Lower lobe of right lung (tissue), 2 donors: ENCODE measurements around the gene ANKRD40. TPM values are rescaled to one million over a fixed set of nuclear protein-coding genes. Genes with fewer than 3 reads are reported as not detected.

Source experiments
- ATAC-seq, 2 donors: fragments of 200-7000 bp; cut with Tn5 transposase; one replicate each; pipeline ENCODE4 v1.9.1; 2020 to 2022; ENCODE audit warnings: mild to moderate bottlenecking in 2 of 2, moderate library complexity in 2 of 2
- DNase-seq: peaks from one replicate; pipeline ENCODE4 v3.0.0-alpha.2; 2020
- H3K27ac ChIP-seq: fragments of 200-600 bp; one replicate; pipeline ENCODE4 v1.8.0; 2022
- H3K27me3 ChIP-seq: fragments of 200-600 bp; one replicate; pipeline ENCODE4 v1.8.0; 2022; ENCODE audit warnings: low read depth
- H3K36me3 ChIP-seq: fragments of 200-600 bp; one replicate; pipeline ENCODE4 v1.8.0; 2022; ENCODE audit warnings: mild to moderate bottlenecking
- H3K4me1 ChIP-seq: fragments of 200-600 bp; one replicate; pipeline ENCODE4 v1.8.0; 2022
- H3K4me3 ChIP-seq: fragments of 200-600 bp; one replicate; pipeline ENCODE4 v1.8.0; 2022; ENCODE audit warnings: mild to moderate bottlenecking
- H3K9me3 ChIP-seq: fragments of 200-600 bp; one replicate; pipeline ENCODE4 v1.8.0; 2022
- CTCF ChIP-seq: fragments of 200-600 bp; IDR thresholded peaks from one replicate; pipeline ENCODE4 v1.8.0; 2022; ENCODE audit warnings: antibody characterized with exemption, mild to moderate bottlenecking
- intact Hi-C: fragments of 100-400 bp; cut with DNase I; formaldehyde crosslinking; loops from one replicate; pipeline ENCODE4 v1.11.0; 2022
- total RNA-seq: library from RNA; stranded (reverse); fragmentation: NEBNext Ultra II Directional; extraction: Animal tissue kit (Norgen Biotek cat#: 25700); gene quantifications from one replicate; pipeline ENCODE4 v1.2.1, GENCODE V29; 2021
- donor health status: DM: no; HTN: yes; CAD: no; lungs with severe emphysema.

ANKRD40 gene
- total RNA-seq, 1 donor from 2014 or later = 49.5 TPM

- H3K9me3 ChIP-seq = no peaks in the 10 kb centered on the region
- H3K27ac ChIP-seq = no peak overlapping the region
- peaks cover 19% of the 10 kb centered on the region for H3K4me1 ChIP-seq
- DNase-seq (no peak), ATAC-seq (no peak)
- H3K4me3 ChIP-seq = no peak overlapping the region
- no peaks in the 10 kb centered on the region for H3K36me3 ChIP-seq
- H3K27me3 ChIP-seq = no peaks in the 10 kb centered on the region
- intact Hi-C loops = no loop called here
- TF ChIP-seq CTCF = no peak
Observed at GRCh38 chr17:50666316-50666715, 41.4 kb downstream of the ANKRD40 start.

GRCh38 chr17:50665838-50666237, 41.9 kb downstream of the ANKRD40 start:
- intact Hi-C loops = no loop called here
- no peaks in the 10 kb centered on the region for H3K27me3 ChIP-seq
- H3K9me3 ChIP-seq = no peaks in the 10 kb centered on the region
- H3K36me3 ChIP-seq = no peaks in the 10 kb centered on the region
- TF ChIP-seq CTCF = no peak
- H3K27ac ChIP-seq = no peak overlapping the region
- ATAC-seq = no peak
- no peak overlapping the region for H3K4me3 ChIP-seq
- peaks cover 19% of the 10 kb centered on the region for H3K4me1 ChIP-seq
- no peak for DNase-seq

- Histone ChIP-seq H3K27me3 (no peaks in the 10 kb centered on the region), H3K4me1 (peaks cover 25% of the 10 kb centered on the region), H3K4me3 (no peak overlapping the region), H3K27ac (no peak overlapping the region), H3K36me3 (no peaks in the 10 kb centered on the region), H3K9me3 (no peaks in the 10 kb centered on the region)
- DNase-seq = no peak
- ATAC-seq = no peak
- intact Hi-C loops = no loop called here
- no peak for TF ChIP-seq CTCF
Observed at GRCh38 chr17:50664788-50665458, 42.8 kb downstream of the ANKRD40 start.

GRCh38 chr17:50663812-50664374, 43.8 kb downstream of the ANKRD40 start:
- H3K27ac ChIP-seq = no peak overlapping the region
- H3K27me3 ChIP-seq = no peaks in the 10 kb centered on the region
- no peaks in the 10 kb centered on the region for H3K9me3 ChIP-seq
- ATAC-seq (no peak), DNase-seq (no peak)
- intact Hi-C loops = no loop called here
- TF ChIP-seq CTCF = no peak
- H3K4me1 ChIP-seq = peaks cover 29% of the 10 kb centered on the region
- no peak overlapping the region for H3K4me3 ChIP-seq
- no peaks in the 10 kb centered on the region for H3K36me3 ChIP-seq

- TF ChIP-seq CTCF = no peak
- Histone ChIP-seq H3K4me1 (peaks cover 29% of the 10 kb centered on the region), H3K9me3 (no peaks in the 10 kb centered on the region), H3K4me3 (no peak overlapping the region), H3K36me3 (no peaks in the 10 kb centered on the region), H3K27me3 (no peaks in the 10 kb centered on the region), H3K27ac (no peak overlapping the region)
- DNase-seq (no peak), ATAC-seq (no peak)
- intact Hi-C loops = no loop called here
Observed at GRCh38 chr17:50662632-50663225, 45.0 kb downstream of the ANKRD40 start.
